PC-9 (cell line): ENCODE measurements around the gene USP22.

ENCODE experiments used
- CTCF ChIP-seq: fragments of 200-600 bp; sonication (generic); conservative IDR thresholded peaks from 2 replicates; pipeline ENCODE4 v1.6.1; 2017; ENCODE audit warnings: mixed run types, antibody characterized with exemption, mild to moderate bottlenecking, moderate library complexity
- EZH2 ChIP-seq: fragments of 200-600 bp; sonication (generic); IDR thresholded peaks from 2 replicates; pipeline ENCODE4 v1.8.0; 2017; ENCODE audit warnings: antibody characterized with exemption, low read depth

- TF ChIP-seq CTCF (no peak), EZH2 (no peak)
Observed at GRCh38 chr17:20960871-20961270, 81.9 kb downstream of the USP22 start.
